AG04449 (cell line): ENCODE data around the gene CAMTA1.

Experiments
- CTCF ChIA-PET: fragments of 350-600 bp; formaldehyde crosslinking; extraction: SDS; loops from one replicate; lab custom pipeline; 2021; ENCODE audit warnings: antibody characterized with exemption; lab: Yijun Ruan, JAX
- POLR2A ChIA-PET: fragments of 400-600, 350-600 bp; formaldehyde crosslinking; extraction: SDS; loops from one replicate; lab custom pipeline; 2020; ENCODE audit warnings: antibody characterized with exemption, inconsistent platforms; lab: Yijun Ruan, JAX
- DNase-seq: peaks from one replicate; pipeline ENCODE4 v3.0.0-alpha.2; 2010; ENCODE audit warnings: low read depth, low spot score
- H3K4me3 ChIP-seq: 2 replicates; pipeline ENCODE4 v1.5.1; 2011; ENCODE audit warnings: low read depth, mild to moderate bottlenecking, control low read depth, low read length
- TF ChIP-seq, protein P1 (sequence below): IDR thresholded peaks from one replicate; pipeline ENCODE4 v1.5.1; 2011; ENCODE audit warnings: mild to moderate bottlenecking, moderate library complexity, low read length, control low read depth, inconsistent platforms; ENCODE audit not compliant: insufficient read depth; ENCODE audit errors: missing control alignments

CAMTA1 gene

DNA sequence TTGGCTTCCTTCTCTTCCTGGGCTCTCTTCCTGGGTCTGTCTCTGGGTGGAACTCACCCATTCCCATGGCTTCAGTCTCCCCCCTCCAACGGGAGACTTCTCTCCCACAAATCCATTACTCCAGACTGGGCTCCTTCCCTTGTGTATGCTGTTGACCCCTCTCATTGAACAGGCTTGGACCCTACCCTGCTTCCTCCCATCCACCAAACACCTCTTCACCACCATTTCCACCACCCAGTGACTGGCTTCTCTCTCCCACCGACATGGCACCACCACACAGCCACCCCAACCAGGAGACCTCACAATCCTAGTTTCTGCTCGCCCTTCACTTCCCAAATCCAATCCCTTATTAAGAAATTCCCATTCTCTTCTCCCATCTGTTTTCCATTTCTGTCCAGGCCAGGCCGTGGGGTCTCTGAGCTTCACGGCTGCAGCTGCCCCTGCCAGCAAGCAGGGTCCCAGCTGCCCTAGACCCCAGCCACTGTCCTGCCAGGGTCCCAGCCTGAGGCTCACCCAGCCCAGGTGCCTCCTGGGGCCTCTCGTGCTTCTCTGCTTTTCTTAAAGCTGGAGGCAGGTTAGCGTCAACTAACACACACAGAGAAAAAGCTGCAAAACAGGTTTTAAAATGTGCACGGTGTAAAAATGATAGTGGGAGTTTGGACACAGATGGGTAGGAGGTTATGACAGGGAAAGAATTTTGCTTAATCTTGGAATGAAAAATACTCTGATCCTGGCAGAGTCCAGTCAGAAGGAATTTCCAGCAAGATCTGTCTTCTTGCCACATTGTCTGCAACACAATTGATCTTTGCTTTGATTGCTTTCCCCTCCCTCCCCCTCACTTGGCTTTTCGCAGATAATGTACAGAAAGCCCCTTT is 602.0 kb downstream of the CAMTA1 start:
- no peak overlapping the region for H3K4me3 ChIP-seq
- TF ChIP-seq, protein P1, sequence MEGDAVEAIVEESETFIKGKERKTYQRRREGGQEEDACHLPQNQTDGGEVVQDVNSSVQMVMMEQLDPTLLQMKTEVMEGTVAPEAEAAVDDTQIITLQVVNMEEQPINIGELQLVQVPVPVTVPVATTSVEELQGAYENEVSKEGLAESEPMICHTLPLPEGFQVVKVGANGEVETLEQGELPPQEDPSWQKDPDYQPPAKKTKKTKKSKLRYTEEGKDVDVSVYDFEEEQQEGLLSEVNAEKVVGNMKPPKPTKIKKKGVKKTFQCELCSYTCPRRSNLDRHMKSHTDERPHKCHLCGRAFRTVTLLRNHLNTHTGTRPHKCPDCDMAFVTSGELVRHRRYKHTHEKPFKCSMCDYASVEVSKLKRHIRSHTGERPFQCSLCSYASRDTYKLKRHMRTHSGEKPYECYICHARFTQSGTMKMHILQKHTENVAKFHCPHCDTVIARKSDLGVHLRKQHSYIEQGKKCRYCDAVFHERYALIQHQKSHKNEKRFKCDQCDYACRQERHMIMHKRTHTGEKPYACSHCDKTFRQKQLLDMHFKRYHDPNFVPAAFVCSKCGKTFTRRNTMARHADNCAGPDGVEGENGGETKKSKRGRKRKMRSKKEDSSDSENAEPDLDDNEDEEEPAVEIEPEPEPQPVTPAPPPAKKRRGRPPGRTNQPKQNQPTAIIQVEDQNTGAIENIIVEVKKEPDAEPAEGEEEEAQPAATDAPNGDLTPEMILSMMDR, result no peak
- POLR2A ChIA-PET, result no interaction called here
- CTCF ChIA-PET, result no interaction called here
- DNase-seq, result no peak

DNA sequence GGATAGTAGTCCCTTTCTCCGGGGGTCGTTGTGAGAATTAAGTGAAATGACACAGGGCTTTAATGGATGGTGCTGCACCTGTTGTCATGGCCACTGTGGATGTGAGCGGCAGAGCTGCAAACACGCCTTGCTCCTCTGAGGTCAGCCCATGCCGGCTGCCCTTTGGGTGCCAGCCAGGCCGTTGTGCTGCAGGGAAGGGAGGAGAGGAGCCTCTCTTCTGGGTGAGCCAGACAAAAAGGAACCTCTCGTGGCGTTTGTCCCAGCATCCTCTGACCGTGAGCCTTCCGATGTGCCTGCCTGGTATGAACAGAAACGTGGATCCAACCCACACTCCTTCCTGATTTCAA is 602.9 kb downstream of the CAMTA1 start:
- TF ChIP-seq, protein P1, result no peak
- ChIA-PET POLR2A (no interaction called here), CTCF (no interaction called here)
- H3K4me3 ChIP-seq, result no peak overlapping the region
- DNase-seq, result no peak

DNA sequence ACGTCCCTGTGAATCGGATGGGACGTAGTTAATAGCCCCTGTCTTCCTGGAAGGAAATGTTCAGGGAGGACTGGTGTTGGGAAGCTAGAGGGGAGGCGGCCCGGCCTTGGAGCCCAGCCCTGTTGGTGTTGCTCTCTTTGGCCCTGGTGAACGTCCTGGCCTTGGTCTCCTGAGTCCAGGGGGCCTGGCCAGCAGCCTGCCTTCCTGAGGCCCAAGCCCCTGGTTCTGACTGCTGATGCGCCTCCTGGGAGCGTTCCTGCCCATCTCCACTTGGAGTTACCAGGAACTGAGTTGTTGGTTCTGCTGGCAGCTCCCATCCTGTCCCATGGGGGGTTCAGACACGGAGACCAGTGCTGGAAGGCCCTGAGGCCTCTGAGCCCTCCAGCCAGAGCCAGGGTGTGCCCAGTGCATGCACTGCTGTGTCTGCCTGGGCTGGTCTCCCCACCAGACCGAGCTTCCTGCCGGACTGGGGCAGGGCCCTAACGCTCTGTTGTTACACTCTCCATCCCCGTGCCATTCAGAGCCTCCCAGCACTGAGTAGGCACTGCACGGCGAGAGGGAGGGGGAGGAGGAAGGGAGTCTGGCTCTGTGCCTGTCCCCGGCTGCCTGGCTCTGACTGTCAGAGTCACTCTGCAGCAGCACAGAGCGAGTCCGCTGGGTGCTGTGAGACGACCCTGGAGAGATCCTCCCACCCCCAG is 603.4 kb downstream of the CAMTA1 start:
- ChIA-PET CTCF (interaction anchor here (0.8 kb wide), 1 partner anchor 166 kb away, joined by 3 read pairs; no protein-coding TSS in a partner anchor), POLR2A (no interaction called here)

DNA sequence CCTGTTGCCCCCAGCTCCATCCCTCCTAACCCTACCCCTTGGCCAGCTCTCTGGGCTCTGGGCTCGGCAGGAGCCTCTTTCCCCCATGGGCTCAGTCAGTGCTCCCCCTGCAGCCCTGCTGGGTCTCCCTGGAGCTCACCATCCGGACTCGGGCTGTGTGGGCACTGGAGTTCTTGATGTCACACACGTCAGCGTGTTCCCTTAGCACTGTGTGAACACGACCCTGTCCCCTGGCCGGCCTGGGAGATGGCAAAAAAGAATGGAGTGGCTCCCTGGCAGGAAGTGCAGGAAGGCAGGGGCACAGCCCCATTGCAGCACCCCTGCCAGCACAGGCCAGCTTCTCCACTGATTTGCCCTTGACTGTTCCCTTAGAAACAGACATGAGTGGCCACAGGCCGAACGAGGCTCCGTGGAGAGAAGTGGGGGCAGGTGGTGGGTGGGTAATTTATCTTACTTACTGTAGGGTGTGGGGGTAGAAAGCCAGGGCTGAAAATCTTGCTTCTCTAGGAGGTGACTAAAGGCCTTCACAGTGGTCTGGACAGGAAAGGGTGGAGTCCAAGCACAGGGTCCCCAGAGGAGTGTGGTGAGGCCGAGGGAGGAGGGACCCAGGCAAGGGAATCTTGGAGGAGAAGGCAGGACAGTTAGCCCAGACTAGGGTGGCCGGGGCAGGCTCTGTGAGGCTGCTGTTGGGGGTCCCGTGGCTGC is 604.1 kb downstream of the CAMTA1 start:
- ChIA-PET POLR2A (no interaction called here), CTCF (interaction anchor here (0.8 kb wide), 1 partner anchor 167 kb away, joined by 3 read pairs; no protein-coding TSS in a partner anchor)

More for the DNA sequence above, 603.4 kb downstream of the CAMTA1 start:
- TF ChIP-seq, protein P1, result no peak
- DNase-seq, result no peak
- no peak overlapping the region for H3K4me3 ChIP-seq

DNA sequence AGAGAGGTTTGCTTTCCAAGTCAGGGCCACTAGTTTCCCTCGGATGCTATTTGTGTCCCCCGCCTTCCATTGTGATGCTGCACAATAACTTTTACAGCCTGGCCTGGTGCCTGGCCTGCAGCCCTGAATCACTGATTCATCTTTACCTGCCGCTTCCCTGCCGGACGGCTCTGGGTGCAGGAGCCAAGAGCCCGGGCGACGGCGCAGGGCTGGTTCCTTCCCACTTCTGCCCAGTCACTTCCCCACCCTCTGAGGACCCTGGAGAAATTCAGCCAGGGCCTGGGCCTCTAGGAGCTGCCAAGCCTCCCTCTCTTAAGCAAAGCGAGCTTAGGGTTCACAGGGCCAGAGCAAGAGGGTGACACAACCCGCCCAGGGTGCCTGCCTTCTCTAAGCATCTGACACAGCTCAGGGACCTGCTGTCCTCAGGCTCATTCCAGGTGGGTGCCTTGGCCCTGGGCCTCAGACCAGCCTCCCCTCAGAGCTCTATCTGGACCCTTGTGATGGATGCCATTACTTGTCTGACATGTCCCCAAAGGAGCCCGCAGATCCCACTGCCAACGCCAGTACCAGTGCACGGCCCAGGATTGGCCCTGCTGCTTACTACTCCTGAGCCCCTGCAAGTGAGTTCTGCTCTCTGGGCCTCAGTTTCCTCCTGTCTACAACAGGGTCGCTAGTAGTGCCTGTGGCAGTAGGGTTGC is 604.8 kb downstream of the CAMTA1 start:
- no peak overlapping the region for H3K4me3 ChIP-seq
- ChIA-PET POLR2A (no interaction called here), CTCF (no interaction called here)
- TF ChIP-seq, protein P1, result no peak
- DNase-seq, result no peak

More for the DNA sequence above, 604.1 kb downstream of the CAMTA1 start:
- DNase-seq, result no peak
- no peak overlapping the region for H3K4me3 ChIP-seq
- TF ChIP-seq, protein P1, result no peak
